Immature natural killer cell (primary cell): ENCODE data around the gene DBNL. TPM values are rescaled to one million over a fixed set of nuclear protein-coding genes. Genes with fewer than 3 reads are reported as not detected.
A peak's percentile ranks its signal among the peaks of the same experiment; 100 is the strongest.

Source experiments
- DNase-seq, 3 donors: peaks; one replicate each; pipeline ENCODE4 v3.0.0; 2022; ENCODE audit warnings: mixed read lengths in 1 of 3
- H3K27ac Mint-ChIP-seq, 6 donors: one replicate each; pipeline ENCODE4 v1.8.0; 2020; ENCODE audit warnings: mixed read lengths in 6 of 6, mild to moderate bottlenecking in 5 of 6, inconsistent platforms in 4 of 6, moderate library complexity in 3 of 6
- H3K27me3 Mint-ChIP-seq, 3 donors: one replicate each; pipeline ENCODE4 v1.8.0; 2020 to 2021; ENCODE audit warnings: low read depth in 3 of 3, mild to moderate bottlenecking in 3 of 3, mixed read lengths in 3 of 3, moderate library complexity in 3 of 3, inconsistent platforms in 1 of 3
- H3K36me3 Mint-ChIP-seq, 3 donors: one replicate each; pipeline ENCODE4 v1.8.0; 2020; ENCODE audit warnings: mixed read lengths in 3 of 3, inconsistent platforms in 2 of 3, mild to moderate bottlenecking in 2 of 3
- H3K4me1 Mint-ChIP-seq, 2 donors: one replicate each; pipeline ENCODE4 v1.8.0; 2020; ENCODE audit warnings: inconsistent platforms in 2 of 2, mild to moderate bottlenecking in 2 of 2, mixed read lengths in 2 of 2, moderate library complexity in 1 of 2
- H3K4me3 Mint-ChIP-seq, 5 donors: one replicate each; pipeline ENCODE4 v1.8.0; 2020; ENCODE audit warnings: mild to moderate bottlenecking in 5 of 5, mixed read lengths in 5 of 5, inconsistent platforms in 3 of 5, moderate library complexity in 3 of 5
- H3K9me3 Mint-ChIP-seq, 6 donors: one replicate each; pipeline ENCODE4 v1.8.0; 2020; ENCODE audit warnings: mild to moderate bottlenecking in 6 of 6, mixed read lengths in 6 of 6, inconsistent platforms in 4 of 6, moderate library complexity in 3 of 6
- polyA plus RNA-seq, 3 donors: library from polyadenylated mRNA; unstranded; fragments of 300-500 nt; fragmentation: Illumina TruSeq; gene quantifications; one replicate each; pipeline ENCODE4 v1.2.3, GENCODE V29; 2021

Gene DBNL
- polyA plus RNA-seq, 3 donors from 2014 or later: 237 to 306 (median 285) TPM

DNA sequence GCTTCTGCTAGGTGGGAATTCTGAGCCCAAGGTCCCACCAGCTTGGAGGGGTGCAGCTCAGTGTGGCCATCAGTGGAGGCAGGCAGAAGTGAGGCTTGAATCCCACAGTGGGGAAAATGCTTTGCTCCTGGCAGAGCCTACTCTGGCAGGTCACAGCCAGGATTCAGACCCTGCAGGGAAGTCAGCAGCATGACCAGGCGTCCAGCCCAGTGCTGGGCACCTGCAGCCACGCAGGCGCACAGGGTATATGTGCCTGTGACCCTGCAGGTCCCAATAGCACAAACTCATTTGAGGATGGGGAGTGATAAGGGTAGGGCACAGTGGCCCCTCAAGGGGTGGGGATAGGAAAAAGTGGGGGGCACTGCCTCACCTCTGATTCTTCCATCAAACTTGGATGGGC lies 51.3 kb downstream of the DBNL start:
- no peak overlapping the region for H3K4me3 Mint-ChIP-seq

GRCh38 chr7:44096326-44096881 lies 51.9 kb downstream of the DBNL start:
- H3K4me3 Mint-ChIP-seq: no peak overlapping the region

More for the DNA sequence above, 51.3 kb downstream of the DBNL start:
- no peak overlapping the region for H3K27ac Mint-ChIP-seq
- no peak for DNase-seq
- H3K36me3 Mint-ChIP-seq: no peaks in the 10 kb centered on the region
- H3K27me3 Mint-ChIP-seq: peaks cover 0 to 11% (median 2%) of the 10 kb centered on the region in 3 donors
- H3K9me3 Mint-ChIP-seq: no peaks in the 10 kb centered on the region
- no peaks in the 10 kb centered on the region for H3K4me1 Mint-ChIP-seq

DNA sequence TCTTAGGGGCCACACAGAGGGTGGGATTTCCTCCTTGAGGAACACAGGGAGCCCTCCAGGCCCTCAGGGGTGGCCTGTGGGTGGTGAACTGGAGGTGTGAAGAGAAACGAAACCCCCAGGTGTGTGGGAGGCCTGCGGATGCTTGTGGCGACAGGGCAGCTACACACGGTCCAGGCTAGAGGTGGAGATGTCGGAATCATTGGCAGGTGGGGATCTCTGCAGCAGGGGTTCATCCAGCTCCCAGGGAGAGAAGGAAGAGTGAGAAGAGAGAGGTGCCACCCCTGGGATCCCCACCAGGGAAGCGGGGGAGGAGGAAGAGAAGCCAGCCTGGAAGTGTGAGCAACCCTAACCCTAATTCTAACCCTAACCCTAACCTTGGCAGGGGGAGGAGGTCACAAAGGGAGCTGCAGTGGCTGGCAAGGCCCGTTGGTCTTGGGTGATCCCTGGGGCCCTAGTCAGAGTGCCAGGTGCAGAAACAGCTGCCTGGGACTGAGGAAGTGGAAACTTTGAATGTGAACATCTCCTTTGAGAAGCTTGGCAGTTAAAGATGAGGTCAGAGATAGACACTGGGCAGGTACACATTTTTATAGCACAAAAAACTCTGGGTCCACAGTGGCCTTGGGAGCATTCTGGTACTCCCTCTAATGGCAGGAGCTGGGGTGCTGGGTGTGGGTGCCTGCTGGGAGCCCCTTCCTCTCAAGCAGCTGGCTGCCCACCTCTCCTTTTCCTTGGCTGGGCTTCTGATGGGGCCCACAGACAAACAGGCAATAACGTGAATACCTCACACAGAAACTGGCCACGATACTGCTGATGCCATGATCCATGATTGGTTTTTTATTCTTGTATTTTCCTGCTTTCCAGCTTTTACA lies 52.8 kb downstream of the DBNL start:
- H3K36me3 Mint-ChIP-seq: no peaks in the 10 kb centered on the region
- H3K9me3 Mint-ChIP-seq: no peaks in the 10 kb centered on the region

More at GRCh38 chr7:44096326-44096881, 51.9 kb downstream of the DBNL start:
- Mint-ChIP-seq H3K4me1 (no peaks in the 10 kb centered on the region), H3K36me3 (no peaks in the 10 kb centered on the region), H3K27ac (no peak overlapping the region), H3K9me3 (no peaks in the 10 kb centered on the region), H3K27me3 (peaks cover 0 to 11% (median 2%) of the 10 kb centered on the region in 3 donors)
- DNase-seq: no peak

DNA sequence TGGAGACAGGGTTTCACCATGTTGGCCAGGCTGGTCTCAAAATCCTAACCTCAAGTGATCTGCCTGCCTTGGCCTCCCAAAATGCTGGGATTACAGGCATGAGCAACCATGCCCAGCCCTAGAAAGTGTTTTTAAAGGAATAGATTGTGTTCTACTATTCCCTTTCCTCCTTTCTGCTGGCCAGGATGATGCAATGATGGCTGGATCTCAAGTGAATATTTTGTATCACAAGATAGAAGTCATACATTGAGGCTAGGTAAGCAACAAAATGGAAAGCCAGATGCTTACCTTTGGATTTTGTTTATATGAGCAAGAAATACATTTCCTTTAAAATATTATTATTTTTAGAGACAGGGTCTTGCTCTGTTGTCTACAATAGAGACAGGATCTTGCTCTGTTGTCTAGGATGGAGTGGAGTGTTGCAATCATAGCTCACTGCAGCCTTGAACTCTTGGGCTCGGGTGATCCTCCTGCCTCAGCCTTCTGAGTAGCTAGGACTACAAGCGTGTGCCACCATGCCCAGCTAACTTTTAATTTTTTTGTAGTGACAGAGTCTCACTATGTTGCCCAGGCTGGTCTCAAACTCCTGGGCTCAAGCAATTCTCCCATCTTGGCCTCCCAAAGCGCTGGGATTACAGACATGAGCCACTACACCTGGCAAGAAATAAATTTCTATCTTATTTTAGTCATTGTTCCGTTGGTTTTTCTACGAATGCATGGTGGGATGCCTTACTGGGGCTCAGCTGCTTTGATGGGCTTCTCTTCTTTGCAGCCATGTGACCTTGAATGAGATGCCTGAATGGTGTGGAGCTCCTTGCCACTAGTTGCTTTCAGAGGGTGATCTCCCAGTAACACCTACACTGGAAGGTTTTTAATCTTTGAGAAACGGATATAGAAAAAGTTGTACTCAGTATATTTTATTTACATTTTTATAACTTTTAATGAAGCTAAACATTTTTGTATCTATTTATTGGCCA lies 53.9 kb downstream of the DBNL start:
- Mint-ChIP-seq H3K4me1 (peaks cover 0 to 2% of the 10 kb centered on the region in 2 donors), H3K4me3 (no peak overlapping the region), H3K36me3 (no peaks in the 10 kb centered on the region), H3K27ac (no peak overlapping the region), H3K9me3 (no peaks in the 10 kb centered on the region), H3K27me3 (peaks cover 0 to 7% (median 3%) of the 10 kb centered on the region in 3 donors)
- DNase-seq: no peak

More for the DNA sequence above, 52.8 kb downstream of the DBNL start:
- Mint-ChIP-seq H3K27me3 (peaks cover 0 to 7% (median 2%) of the 10 kb centered on the region in 3 donors), H3K4me3 (no peak overlapping the region), H3K27ac (no peak overlapping the region), H3K4me1 (no peaks in the 10 kb centered on the region)
- DNase-seq: no peak

DNA sequence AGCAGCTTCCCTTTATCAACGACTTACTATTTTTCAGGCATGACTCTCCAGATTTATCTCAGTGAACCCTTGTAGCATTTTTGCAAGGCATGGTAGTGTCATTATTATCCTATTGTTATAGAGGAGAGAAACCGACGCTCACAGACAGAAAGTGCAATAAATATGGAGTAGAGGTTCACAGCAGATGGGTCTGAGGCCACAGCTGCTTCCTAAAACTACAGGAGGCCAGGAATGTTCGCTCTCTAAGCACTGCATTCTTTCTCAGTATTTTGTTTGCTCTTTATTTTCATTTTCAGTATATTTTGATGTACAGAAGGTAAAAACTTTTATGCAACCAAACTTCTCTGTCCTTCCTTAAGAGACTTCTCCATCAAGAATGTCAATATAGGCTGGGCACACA lies 55.2 kb downstream of the DBNL start:
- Mint-ChIP-seq H3K36me3 (no peaks in the 10 kb centered on the region), H3K4me1 (peaks cover 0 to 3% of the 10 kb centered on the region in 2 donors), H3K9me3 (no peaks in the 10 kb centered on the region), H3K27ac (peak overlapping the region in 1 of 6 donors; percentile 24), H3K4me3 (no peak overlapping the region), H3K27me3 (peaks cover 0 to 7% (median 3%) of the 10 kb centered on the region in 3 donors)
- no peak for DNase-seq

- no peak overlapping the region for H3K4me3 Mint-ChIP-seq
- peaks cover 0 to 10% of the 10 kb centered on the region in 2 donors for H3K4me1 Mint-ChIP-seq
- no peak for DNase-seq
- peaks cover 0 to 10% (median 7%) of the 10 kb centered on the region in 3 donors for H3K27me3 Mint-ChIP-seq
- H3K9me3 Mint-ChIP-seq: no peaks in the 10 kb centered on the region
- no peaks in the 10 kb centered on the region for H3K36me3 Mint-ChIP-seq
- H3K27ac Mint-ChIP-seq: no peak overlapping the region
Measured at GRCh38 chr7:44100458-44101302, 56.2 kb downstream of the DBNL start.

GRCh38 chr7:44101303-44101965 lies 56.9 kb downstream of the DBNL start:
- H3K27me3 Mint-ChIP-seq: peaks cover 0 to 11% (median 9%) of the 10 kb centered on the region in 3 donors
- no peak for DNase-seq
- no peak overlapping the region for H3K27ac Mint-ChIP-seq
- no peaks in the 10 kb centered on the region for H3K36me3 Mint-ChIP-seq
- H3K4me1 Mint-ChIP-seq: peaks cover 0 to 12% of the 10 kb centered on the region in 2 donors
- no peak overlapping the region for H3K4me3 Mint-ChIP-seq
- H3K9me3 Mint-ChIP-seq: no peaks in the 10 kb centered on the region

DNA sequence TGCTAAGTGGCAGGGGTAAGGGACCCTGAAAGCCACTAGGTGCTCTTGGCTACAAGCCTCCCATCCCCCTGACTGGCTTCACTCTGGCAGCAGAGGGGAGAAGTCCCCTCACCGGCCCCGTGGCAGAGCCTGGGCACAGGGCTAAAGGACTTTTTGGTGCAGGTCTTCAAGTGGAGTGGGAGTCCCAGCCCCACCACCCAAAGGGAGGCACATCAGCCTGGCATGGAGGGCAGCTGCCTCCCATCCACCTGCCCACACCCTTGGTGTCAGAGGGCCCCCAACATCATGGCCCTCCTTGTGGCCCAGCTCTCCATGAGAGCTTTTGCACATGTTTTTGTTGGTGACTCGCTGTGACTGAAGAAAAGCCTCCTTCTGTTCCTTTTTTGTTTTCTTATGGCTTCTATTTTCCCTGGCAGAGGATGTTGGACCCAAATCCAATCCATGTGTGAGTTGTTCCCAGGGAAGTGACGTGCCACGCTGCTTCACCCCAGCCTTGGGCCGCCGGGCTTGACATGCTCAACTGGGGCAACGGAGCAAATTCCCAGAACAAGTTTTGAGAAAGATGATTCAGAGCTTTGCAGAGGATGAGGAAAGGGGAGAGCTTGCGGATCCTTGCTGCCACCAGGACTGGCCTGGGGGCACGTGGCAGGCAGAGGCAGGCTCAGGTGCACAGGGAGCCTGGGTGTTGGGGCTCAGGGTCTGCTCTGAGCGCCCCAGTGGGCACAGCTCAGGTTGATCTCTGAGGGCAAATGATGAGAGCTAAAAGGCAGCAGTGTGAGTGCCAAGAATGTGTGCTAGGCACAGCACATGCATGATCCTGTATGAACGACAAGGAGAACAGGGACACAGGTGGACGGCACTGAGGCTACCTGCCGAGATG lies 57.7 kb downstream of the DBNL start:
- peak overlapping the region in 4 of 5 donors; percentile 14 to 64 (median 18) for H3K4me3 Mint-ChIP-seq
- DNase-seq: no peak
- no peaks in the 10 kb centered on the region for H3K9me3 Mint-ChIP-seq
- peaks cover 0 to 12% of the 10 kb centered on the region in 2 donors for H3K4me1 Mint-ChIP-seq
- peaks cover 0 to 11% (median 9%) of the 10 kb centered on the region in 3 donors for H3K27me3 Mint-ChIP-seq
- no peaks in the 10 kb centered on the region for H3K36me3 Mint-ChIP-seq
- no peak overlapping the region for H3K27ac Mint-ChIP-seq

DNA sequence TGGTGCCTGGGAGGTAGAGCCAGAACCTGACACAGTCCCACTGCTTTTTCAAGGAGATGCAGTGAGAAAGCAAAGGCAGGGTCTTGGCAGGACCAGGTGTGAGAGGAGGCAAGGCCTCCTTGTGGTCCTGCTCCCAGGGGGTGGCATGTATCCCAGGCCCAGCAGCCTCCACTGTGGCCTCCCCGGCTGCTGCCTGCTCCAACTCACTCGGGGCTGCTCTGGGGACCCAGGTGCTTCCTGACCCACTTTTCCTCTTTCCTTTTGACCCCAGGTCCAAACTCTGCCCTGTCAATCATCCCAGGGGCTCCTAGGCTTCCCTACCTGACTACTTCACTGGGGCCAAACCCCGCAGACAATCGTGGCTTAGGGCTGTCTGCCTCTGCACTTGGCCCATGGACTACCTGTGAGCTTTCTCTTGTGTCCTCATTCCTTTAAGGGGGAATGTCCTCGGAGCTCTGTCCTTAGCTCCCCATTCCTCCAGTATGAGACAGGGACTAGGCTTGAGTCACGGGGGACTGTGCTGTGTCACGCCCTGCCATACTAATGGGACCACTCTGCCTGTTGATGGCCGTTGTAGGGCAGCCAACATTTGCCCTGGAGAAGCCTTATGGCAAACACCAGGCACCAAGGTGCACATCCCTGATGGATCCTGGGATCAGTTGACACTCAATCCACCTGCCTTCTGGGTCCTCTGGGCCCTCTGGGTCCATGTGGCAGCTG lies 58.5 kb downstream of the DBNL start:
- H3K27ac Mint-ChIP-seq: peak overlapping the region in 1 of 6 donors; percentile 40
- H3K4me3 Mint-ChIP-seq: peak overlapping the region; percentile 45 to 73 (median 61)
- H3K36me3 Mint-ChIP-seq: no peaks in the 10 kb centered on the region
- peaks cover 0 to 12% of the 10 kb centered on the region in 2 donors for H3K4me1 Mint-ChIP-seq
- H3K27me3 Mint-ChIP-seq: peaks cover 0 to 11% (median 9%) of the 10 kb centered on the region in 3 donors
- H3K9me3 Mint-ChIP-seq: no peaks in the 10 kb centered on the region
- DNase-seq: no peak

DNA sequence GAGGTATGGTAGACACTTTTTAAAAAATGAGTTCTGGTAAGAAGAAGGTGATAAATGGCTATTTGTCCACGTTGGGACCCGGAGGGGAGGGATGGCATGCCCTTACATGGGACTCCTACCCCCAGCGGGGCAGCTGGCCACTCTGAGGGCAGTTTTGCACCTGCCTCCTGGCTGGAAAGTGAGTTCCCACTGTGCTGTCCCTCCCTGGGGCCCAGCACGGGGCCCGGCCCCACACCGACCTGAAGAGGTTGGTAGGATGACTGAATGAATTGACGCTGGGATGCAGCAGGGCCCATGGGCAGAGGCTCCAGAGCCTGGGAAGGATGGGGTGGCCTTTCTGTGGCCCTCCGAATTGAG lies 59.0 kb downstream of the DBNL start:
- peaks cover 0 to 11% (median 9%) of the 10 kb centered on the region in 3 donors for H3K27me3 Mint-ChIP-seq
- peak overlapping the region; percentile 45 to 73 (median 61) for H3K4me3 Mint-ChIP-seq
- H3K27ac Mint-ChIP-seq: peak overlapping the region in 1 of 6 donors; percentile 40
- H3K36me3 Mint-ChIP-seq: no peaks in the 10 kb centered on the region
- no peaks in the 10 kb centered on the region for H3K9me3 Mint-ChIP-seq
- no peak for DNase-seq
- H3K4me1 Mint-ChIP-seq: peaks cover 0 to 12% of the 10 kb centered on the region in 2 donors
